Measurements from ENCODE around the gene KLHL2. TPM values are rescaled to one million over a fixed set of nuclear protein-coding genes. Genes with fewer than 3 reads are reported as not detected.

Gene KLHL2
- total RNA-seq, 1 donor from 2014 or later: 8.4 TPM

GRCh38 chr4:165293061-165293460 lies 85.7 kb downstream of the KLHL2 start:
- Histone ChIP-seq H3K4me1 (no peaks in the 10 kb centered on the region), H3K27ac (replicated peaks) (no peak overlapping the region), H3K9me3 (replicated peaks) (no peaks in the 10 kb centered on the region), H3K4me3 (no peak overlapping the region), H3K27me3 (ENCODE audit: low read depth) (no peaks in the 10 kb centered on the region), H3K36me3 (peaks cover 7% of the 10 kb centered on the region)
- no peak for DNase-seq
- no peak for TF ChIP-seq CTCF (IDR thresholded peaks at IDR 0.05; ENCODE audit: borderline replicate concordance)
- intact Hi-C loops (cut with micrococcal nuclease): no loop called here

DNA sequence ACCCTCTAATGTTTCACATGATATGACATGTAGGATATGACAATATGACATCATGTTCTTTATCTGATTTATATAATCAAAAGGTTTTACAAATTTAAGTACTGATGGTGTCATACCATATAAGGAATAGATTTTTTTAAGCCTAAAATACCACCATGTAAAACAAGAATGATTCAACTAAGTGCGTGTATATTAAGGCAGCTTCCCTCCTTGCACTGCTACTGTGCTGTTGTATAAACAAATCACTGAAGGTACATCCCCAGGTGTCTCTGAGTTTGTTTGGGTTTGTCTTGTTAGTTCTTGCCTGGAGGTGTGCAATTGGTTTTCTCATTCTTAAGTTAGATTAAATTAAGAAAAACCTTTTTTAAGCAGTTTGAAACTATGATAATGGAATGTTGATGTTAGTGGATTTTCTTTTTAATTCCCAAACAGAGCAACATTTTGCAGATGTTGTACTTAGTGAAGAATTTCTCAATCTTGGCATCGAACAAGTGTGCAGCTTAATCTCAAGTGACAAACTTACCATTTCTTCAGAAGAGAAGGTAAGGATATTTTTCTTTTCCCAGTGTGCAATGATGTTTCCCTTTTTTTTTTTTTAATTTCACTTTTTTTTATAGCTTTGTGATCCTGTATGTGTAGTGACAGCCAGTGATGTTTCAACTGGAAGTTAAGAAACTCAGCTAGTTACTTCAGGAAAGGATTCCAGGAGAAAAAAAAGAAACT lies 86.7 kb downstream of the KLHL2 start:
- peaks cover 13% of the 10 kb centered on the region for H3K36me3 ChIP-seq
- no peak for TF ChIP-seq CTCF (IDR thresholded peaks at IDR 0.05; ENCODE audit: borderline replicate concordance)
- no peaks in the 10 kb centered on the region for H3K27me3 ChIP-seq (ENCODE audit: low read depth)
- intact Hi-C loops (cut with micrococcal nuclease): no loop called here
- no peaks in the 10 kb centered on the region for H3K9me3 ChIP-seq (replicated peaks)
- H3K27ac ChIP-seq (replicated peaks): no peak overlapping the region
- H3K4me3 ChIP-seq: no peak overlapping the region
- no peak for DNase-seq
- H3K4me1 ChIP-seq: peaks cover 2% of the 10 kb centered on the region

- H3K27ac ChIP-seq (replicated peaks): no peak overlapping the region
- peaks cover 6% of the 10 kb centered on the region for H3K4me1 ChIP-seq
- DNase-seq: no peak
- intact Hi-C loops (cut with micrococcal nuclease): no loop called here
- H3K36me3 ChIP-seq: peaks cover 13% of the 10 kb centered on the region
- no peak for TF ChIP-seq CTCF (IDR thresholded peaks at IDR 0.05; ENCODE audit: borderline replicate concordance)
- H3K9me3 ChIP-seq (replicated peaks): no peaks in the 10 kb centered on the region
- H3K4me3 ChIP-seq: no peak overlapping the region
- no peaks in the 10 kb centered on the region for H3K27me3 ChIP-seq (ENCODE audit: low read depth)
Observed at GRCh38 chr4:165294907-165295306, 87.5 kb downstream of the KLHL2 start.

GRCh38 chr4:165297626-165298025 lies 90.3 kb downstream of the KLHL2 start:
- peaks cover 15% of the 10 kb centered on the region for H3K4me1 ChIP-seq
- H3K9me3 ChIP-seq (replicated peaks): no peaks in the 10 kb centered on the region
- no peaks in the 10 kb centered on the region for H3K27me3 ChIP-seq (ENCODE audit: low read depth)
- no peak overlapping the region for H3K27ac ChIP-seq (replicated peaks)
- TF ChIP-seq CTCF (IDR thresholded peaks at IDR 0.05; ENCODE audit: borderline replicate concordance): no peak
- intact Hi-C loops (cut with micrococcal nuclease): no loop called here
- DNase-seq: no peak
- H3K4me3 ChIP-seq: no peak overlapping the region
- H3K36me3 ChIP-seq: peaks cover 17% of the 10 kb centered on the region

GRCh38 chr4:165299399-165300060 lies 92.2 kb downstream of the KLHL2 start:
- no peak overlapping the region for H3K27ac ChIP-seq (replicated peaks)
- no peak for DNase-seq
- H3K9me3 ChIP-seq (replicated peaks): no peaks in the 10 kb centered on the region
- peaks cover 15% of the 10 kb centered on the region for H3K4me1 ChIP-seq
- no peak for TF ChIP-seq CTCF (IDR thresholded peaks at IDR 0.05; ENCODE audit: borderline replicate concordance)
- H3K4me3 ChIP-seq: no peak overlapping the region
- intact Hi-C loops (cut with micrococcal nuclease): no loop called here
- H3K27me3 ChIP-seq (ENCODE audit: low read depth): no peaks in the 10 kb centered on the region
- peaks cover 17% of the 10 kb centered on the region for H3K36me3 ChIP-seq

Data from left ventricle myocardium inferior (tissue), 1 donor.